Gastroesophageal sphincter (tissue), 4 donors: ENCODE data around the gene MKLN1. TPM values are rescaled to one million over a fixed set of nuclear protein-coding genes. Genes with fewer than 3 reads are reported as not detected.

ENCODE experiments used
- ATAC-seq: fragments of 150-250 bp; one replicate; pipeline ENCODE4 v1.9.1; 2016; ENCODE audit warnings: mild to moderate bottlenecking, moderate library complexity
- H3K27ac ChIP-seq, 4 donors: fragments of 200-600 bp; sonication (generic) in 3 of 4; 1 replicate in 3 of 4; 2 replicates in 1 of 4; pipeline ENCODE4 v1.5.1; 2016 to 2019
- H3K27me3 ChIP-seq: fragments of 200-600 bp; sonication (generic); one replicate; pipeline ENCODE4 v1.5.1; 2019
- H3K36me3 ChIP-seq, 2 donors: fragments of 200-600 bp; sonication (generic); one replicate each; pipeline ENCODE4 v1.5.1; 2019; ENCODE audit warnings: control low read depth in 1 of 2
- H3K4me1 ChIP-seq, 3 donors: fragments of 200-600 bp; sonication (generic); 1 replicate in 2 of 3; 2 replicates in 1 of 3; pipeline ENCODE4 v1.5.1; 2016 to 2019; ENCODE audit warnings: control low read depth in 2 of 3
- H3K4me3 ChIP-seq, 2 donors: fragments of 200-600 bp; sonication (generic); one replicate each; pipeline ENCODE4 v1.5.1; 2019; ENCODE audit warnings: mild to moderate bottlenecking in 1 of 2, moderate library complexity in 1 of 2
- H3K9me3 ChIP-seq, 3 donors: fragments of 200-600 bp; sonication (generic); one replicate each; pipeline ENCODE4 v1.5.1; 2017 to 2019; ENCODE audit warnings: control low read depth in 2 of 3
- CTCF ChIP-seq, 4 experiments: fragments of 200-600 bp in 2 of 4; fragments of 450-650 bp in 2 of 4; sonication (generic) in 1 of 4; IDR thresholded peaks; one replicate each; pipeline ENCODE4 v1.5.1; 2017 to 2019; ENCODE audit warnings: antibody characterized with exemption in 4 of 4, mild to moderate bottlenecking in 2 of 4, moderate library complexity in 2 of 4
- EP300 ChIP-seq: sonication (generic); formaldehyde crosslinking; IDR thresholded peaks from one replicate; pipeline ENCODE4 v1.6.1; 2017; ENCODE audit warnings: antibody characterized with exemption, mild to moderate bottlenecking
- POLR2A ChIP-seq, 2 donors: fragments of 450-650 bp; IDR thresholded peaks; one replicate each; pipeline ENCODE4 v1.6.1; 2017; ENCODE audit warnings: antibody characterized with exemption in 2 of 2, mild to moderate bottlenecking in 2 of 2, moderate library complexity in 1 of 2
- POLR2AphosphoS5 ChIP-seq: sonication (generic); formaldehyde crosslinking; IDR thresholded peaks from one replicate; pipeline ENCODE4 v1.6.1; 2017; ENCODE audit warnings: antibody characterized with exemption
- WGBS, 2 donors: methylation state at CpG; one replicate each; pipeline ENCODE4 v1.1.5; 2018; ENCODE audit warnings: low coverage in 1 of 2; 5-methylcytosine and 5-hydroxymethylcytosine counted together
- total RNA-seq, 4 donors: library from RNA; depleted of rRNA; stranded (reverse); fragments of >200 nt; gene quantifications; one replicate each; pipeline ENCODE4 v1.1.0, GENCODE V29; 2016

MKLN1 gene
- total RNA-seq, 4 donors from 2014 or later: 40.4 to 82.8 (median 58.6) TPM

DNA sequence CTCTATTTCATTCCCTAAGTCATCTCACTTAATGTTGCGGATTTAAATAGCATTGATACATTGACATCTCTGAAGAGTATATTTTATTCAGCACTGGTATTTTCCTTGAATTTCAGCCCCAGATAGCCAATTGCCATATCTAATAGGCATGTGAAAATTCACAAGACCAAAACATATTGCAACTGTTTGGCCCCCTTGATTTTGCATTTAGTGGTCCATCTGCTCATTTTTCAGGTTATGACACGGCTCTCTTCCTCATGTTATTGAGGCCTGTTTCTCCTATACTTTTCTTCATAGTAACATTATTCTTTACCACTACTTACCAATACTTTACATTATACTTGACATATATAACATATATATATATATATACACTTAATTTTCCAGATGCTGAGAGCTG lies 43.7 kb downstream of the MKLN1 start:
- peaks cover 0 to 70% (median 4%) of the 10 kb centered on the region in 3 donors for H3K4me1 ChIP-seq

GRCh38 chr7:131372554-131372953 lies 44.9 kb downstream of the MKLN1 start:
- H3K4me3 ChIP-seq: no peak overlapping the region
- TF ChIP-seq POLR2A (IDR thresholded peaks at IDR 0.05): no peak
- H3K4me1 ChIP-seq: peaks cover 0 to 63% (median 4%) of the 10 kb centered on the region in 3 donors
- H3K9me3 ChIP-seq: no peaks in the 10 kb centered on the region
- H3K27ac ChIP-seq: no peak overlapping the region
- 58 to 60% methylated on average over 1 of the region's 1 CpG for WGBS, 2 donors
- ATAC-seq: no peak
- no peaks in the 10 kb centered on the region for H3K36me3 ChIP-seq
- no peaks in the 10 kb centered on the region for H3K27me3 ChIP-seq

More for the DNA sequence above, 43.7 kb downstream of the MKLN1 start:
- TF ChIP-seq EP300: no peak
- no peak for TF ChIP-seq POLR2A (IDR thresholded peaks at IDR 0.05)
- TF ChIP-seq POLR2AphosphoS5: no peak
- no peak for TF ChIP-seq CTCF (IDR thresholded peaks at IDR 0.05)
- Histone ChIP-seq H3K27ac (no peak overlapping the region), H3K36me3 (no peaks in the 10 kb centered on the region), H3K4me3 (no peak overlapping the region), H3K9me3 (no peaks in the 10 kb centered on the region), H3K27me3 (no peaks in the 10 kb centered on the region)
- no peak for ATAC-seq
- whole genome bisulfite sequencing, 2 donors: 96 to 100% methylated on average over 2 of the region's 2 CpGs

DNA sequence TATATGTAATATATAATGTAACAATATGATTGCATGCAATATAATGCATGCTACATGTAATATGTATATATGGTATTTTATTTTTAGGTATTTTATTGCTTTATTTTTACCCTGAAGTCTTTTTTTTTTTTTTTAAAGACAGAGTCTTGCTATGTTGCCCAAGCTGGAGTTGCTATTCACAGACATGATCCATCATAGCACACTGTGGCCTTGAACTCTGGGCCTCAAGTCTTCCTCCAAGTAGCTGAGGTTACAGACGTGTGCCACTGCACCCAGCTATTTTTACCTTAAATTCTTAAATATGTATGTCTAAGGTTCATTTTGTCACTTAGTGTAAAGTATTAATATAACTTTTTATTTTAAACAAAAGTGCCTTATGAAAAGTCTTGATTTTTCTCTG lies 47.1 kb downstream of the MKLN1 start:
- H3K27ac ChIP-seq: no peak overlapping the region
- H3K9me3 ChIP-seq: no peaks in the 10 kb centered on the region
- no peaks in the 10 kb centered on the region for H3K27me3 ChIP-seq
- no peak overlapping the region for H3K4me3 ChIP-seq
- no peaks in the 10 kb centered on the region for H3K36me3 ChIP-seq
- 56 to 80% methylated on average over 1 of the region's 1 CpG for WGBS, 2 donors
- peaks cover 0 to 60% (median 4%) of the 10 kb centered on the region in 3 donors for H3K4me1 ChIP-seq
- no peak for TF ChIP-seq POLR2A (IDR thresholded peaks at IDR 0.05)
- no peak for TF ChIP-seq POLR2AphosphoS5
- no peak for TF ChIP-seq EP300
- TF ChIP-seq CTCF (IDR thresholded peaks at IDR 0.05): no peak
- no peak for ATAC-seq

- H3K27ac ChIP-seq: no peak overlapping the region
- peaks cover 0 to 28% (median 0%) of the 10 kb centered on the region in 3 donors for H3K4me1 ChIP-seq
- H3K36me3 ChIP-seq: no peaks in the 10 kb centered on the region
- H3K9me3 ChIP-seq: no peaks in the 10 kb centered on the region
- no peak for TF ChIP-seq EP300
- no peak for TF ChIP-seq CTCF (IDR thresholded peaks at IDR 0.05)
- TF ChIP-seq POLR2AphosphoS5: no peak
- no peak for TF ChIP-seq POLR2A (IDR thresholded peaks at IDR 0.05)
- no peaks in the 10 kb centered on the region for H3K27me3 ChIP-seq
- no peak overlapping the region for H3K4me3 ChIP-seq
- ATAC-seq: no peak
- 100% methylated on average over 1 of the region's 1 CpG for WGBS, 2 donors
These were observed 53.6 kb downstream of the MKLN1 start for GRCh38 chr7:131381069-131381838.

DNA sequence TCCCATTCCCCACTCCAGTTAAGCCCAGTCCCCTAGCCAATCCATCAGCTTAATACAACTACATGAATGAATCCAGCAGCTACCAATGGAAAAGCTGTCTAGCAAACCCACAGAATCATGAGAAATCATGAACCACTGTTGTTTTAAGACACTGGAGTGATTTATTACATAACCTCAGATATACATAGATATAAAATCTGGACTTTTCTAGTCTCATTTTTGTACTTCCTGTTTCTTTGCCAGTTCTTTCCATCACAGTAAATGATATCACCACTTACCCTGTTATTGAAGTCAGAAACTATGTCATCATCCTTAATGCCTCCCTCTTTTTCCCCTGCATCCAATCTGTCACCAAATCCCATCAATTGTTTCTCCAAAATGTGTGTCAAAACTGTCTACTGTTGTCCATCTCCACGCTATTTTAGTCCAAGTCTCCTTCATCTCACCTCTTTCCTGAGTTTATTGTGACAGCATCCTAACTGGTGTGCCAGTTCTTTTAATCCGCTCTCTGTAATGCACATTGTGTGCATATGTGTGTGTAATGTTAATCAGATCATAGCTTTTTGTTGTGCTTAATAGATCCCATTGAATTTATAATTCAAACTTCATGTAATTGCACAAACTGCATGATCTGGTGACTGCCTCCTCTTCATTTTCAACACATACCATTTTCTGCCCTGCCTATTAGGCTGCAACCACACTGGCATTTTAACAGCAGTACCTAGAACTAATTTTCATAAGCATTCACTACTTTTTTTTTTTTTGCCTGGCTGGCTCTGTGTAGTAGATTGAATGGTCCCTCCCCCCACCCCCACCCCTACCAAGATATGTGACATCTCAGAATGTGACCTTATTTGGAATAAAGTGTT lies 56.0 kb downstream of the MKLN1 start:
- peaks cover 0 to 40% (median 0%) of the 10 kb centered on the region in 3 donors for H3K4me1 ChIP-seq
- TF ChIP-seq POLR2A (IDR thresholded peaks at IDR 0.05): no peak
- TF ChIP-seq CTCF (IDR thresholded peaks at IDR 0.05): no peak
- no peak for TF ChIP-seq POLR2AphosphoS5
- no peak for TF ChIP-seq EP300
- H3K4me3 ChIP-seq: no peak overlapping the region
- no peaks in the 10 kb centered on the region for H3K27me3 ChIP-seq
- H3K27ac ChIP-seq: no peak overlapping the region
- 96 to 100% methylated on average over 1 to 2 of the region's 2 CpGs for WGBS, 2 donors
- ATAC-seq: no peak
- H3K36me3 ChIP-seq: no peaks in the 10 kb centered on the region
- no peaks in the 10 kb centered on the region for H3K9me3 ChIP-seq
